HepG2 (cell line): Measurements from ENCODE around the gene EGR4.

Source experiments
- CTCF ChIP-seq: sonication (generic); formaldehyde crosslinking; IDR thresholded peaks from 2 replicates; pipeline ENCODE4 v1.5.0; 2020; ENCODE audit warnings: mild to moderate bottlenecking, missing genetic modification reagents, moderate library complexity
- GABPA ChIP-seq, 2 experiments: IDR thresholded peaks; 2 replicates each; pipeline ENCODE4 v1.6.1; 2011 to 2016; ENCODE audit warnings: low read depth in 2 of 2, low read length in 1 of 2, missing biosample characterization in 1 of 2, missing genetic modification characterization in 1 of 2
- GTF2F1 ChIP-seq: fragments of 150-350 bp; IDR thresholded peaks from 2 replicates; pipeline ENCODE4 v1.6.1; 2014; ENCODE audit warnings: low read length
- GZF1 ChIP-seq: sonication (generic); formaldehyde crosslinking; IDR thresholded peaks from 2 replicates; pipeline ENCODE4 v1.5.1; 2020; ENCODE audit warnings: mild to moderate bottlenecking, missing genetic modification reagents
- IKZF1 ChIP-seq: fragments of 450-650 bp; IDR thresholded peaks from 2 replicates; pipeline ENCODE4 v1.7.1; 2016
- NFKB2 ChIP-seq: sonication (generic); formaldehyde crosslinking; IDR thresholded peaks from 2 replicates; pipeline ENCODE4 v1.4.0; 2020; ENCODE audit warnings: missing genetic modification reagents, borderline replicate concordance
- NKX3-1 ChIP-seq: sonication (generic); formaldehyde crosslinking; IDR thresholded peaks from 2 replicates; pipeline ENCODE4 v1.5.0; 2020; ENCODE audit warnings: missing genetic modification reagents
- STAT6 ChIP-seq: sonication (generic); formaldehyde crosslinking; IDR thresholded peaks from 2 replicates; pipeline ENCODE4 v1.4.0; 2020; ENCODE audit warnings: missing genetic modification reagents, mild to moderate bottlenecking, borderline replicate concordance
- U2AF1 ChIP-seq: fragments of 200-400 bp; formaldehyde crosslinking; optimal IDR thresholded peaks from 2 replicates; pipeline ENCODE3; 2017; ENCODE audit warnings: mild to moderate bottlenecking, low read depth, low read length
- ZNF589 ChIP-seq: sonication (generic); formaldehyde crosslinking; conservative IDR thresholded peaks from 2 replicates; pipeline ENCODE4 v1.8.0; 2022; ENCODE audit warnings: mild to moderate bottlenecking, moderate library complexity, missing genetic modification reagents
- ZNF773 ChIP-seq: sonication (generic); formaldehyde crosslinking; IDR thresholded peaks from 2 replicates; pipeline ENCODE4 v1.4.0; 2020; ENCODE audit warnings: missing genetic modification reagents, borderline replicate concordance

GRCh38 chr2:73294239-73294638 lies 891 bp upstream of the EGR4 start:
- TF ChIP-seq U2AF1, result no peak
- no peak for TF ChIP-seq STAT6 (CRISPR knock-in tag)
- no peak for TF ChIP-seq GZF1 (CRISPR knock-in tag)
- TF ChIP-seq NFKB2 (CRISPR knock-in tag), result no peak
- no peak for TF ChIP-seq IKZF1
- TF ChIP-seq GABPA (IDR thresholded peaks at IDR 0.05; ENCODE audit: low read depth, low read length), result no peak
- no peak for TF ChIP-seq GABPA (CRISPR knock-in tag; IDR thresholded peaks at IDR 0.05; ENCODE audit: low read depth)
- no peak for TF ChIP-seq NKX3-1 (CRISPR knock-in tag)
- TF ChIP-seq ZNF589 (CRISPR knock-in tag), result no peak
- TF ChIP-seq GTF2F1, result no peak
- TF ChIP-seq ZNF773 (CRISPR knock-in tag), result no peak
- no peak for TF ChIP-seq CTCF (CRISPR knock-in tag)
